Suprapubic skin (tissue), 4 donors: Measurements from ENCODE around the gene DUS3L. TPM values are rescaled to one million over a fixed set of nuclear protein-coding genes. Genes with fewer than 3 reads are reported as not detected.

Experiments
- DNase-seq, 2 donors: peaks; one replicate each; pipeline ENCODE4 v3.0.0-alpha.2; 2019; ENCODE audit warnings: low spot score in 2 of 2
- H3K27ac ChIP-seq: fragments of 200-600 bp; sonication (generic); one replicate; pipeline ENCODE4 v1.5.1; 2019
- H3K27me3 ChIP-seq: fragments of 200-600 bp; sonication (generic); one replicate; pipeline ENCODE4 v1.5.1; 2019
- H3K36me3 ChIP-seq: fragments of 200-600 bp; sonication (generic); one replicate; pipeline ENCODE4 v1.5.1; 2019
- H3K4me1 ChIP-seq: fragments of 200-600 bp; sonication (generic); one replicate; pipeline ENCODE4 v1.5.1; 2019
- H3K4me3 ChIP-seq: fragments of 200-600 bp; sonication (generic); one replicate; pipeline ENCODE4 v1.5.1; 2019; ENCODE audit warnings: mild to moderate bottlenecking
- H3K9me3 ChIP-seq: fragments of 200-600 bp; sonication (generic); one replicate; pipeline ENCODE4 v1.5.1; 2019
- EP300 ChIP-seq: sonication (generic); formaldehyde crosslinking; IDR thresholded peaks from one replicate; pipeline ENCODE4 v1.6.1; 2017; ENCODE audit warnings: antibody characterized with exemption
- POLR2A ChIP-seq, 2 donors: fragments of 450-650 bp; IDR thresholded peaks; one replicate each; pipeline ENCODE4 v1.6.1; 2017; ENCODE audit warnings: antibody characterized with exemption in 2 of 2, mild to moderate bottlenecking in 2 of 2, moderate library complexity in 2 of 2
- POLR2AphosphoS5 ChIP-seq, 3 donors: sonication (generic); formaldehyde crosslinking; IDR thresholded peaks; one replicate each; pipeline ENCODE4 v1.6.1; 2017; ENCODE audit warnings: antibody characterized with exemption in 3 of 3
- WGBS: methylation state at CpG from one replicate; pipeline ENCODE4 v1.1.5; 2018; 5-methylcytosine and 5-hydroxymethylcytosine counted together
- total RNA-seq, 4 donors: library from RNA; depleted of rRNA; stranded (reverse); fragments of >200 nt; gene quantifications; one replicate each; pipeline ENCODE4 v1.1.0, GENCODE V29; 2016
- TF ChIP-seq, protein P1 (sequence below), 2 donors: fragments of 200-600 bp in 1 of 2; fragments of 450-650 bp in 1 of 2; sonication (generic) in 1 of 2; IDR thresholded peaks; one replicate each; pipeline ENCODE4 v1.5.1; 2016 to 2019; ENCODE audit warnings: antibody characterized with exemption in 2 of 2, mild to moderate bottlenecking in 1 of 2, moderate library complexity in 1 of 2

The DUS3L gene
- total RNA-seq, 4 donors from 2014 or later, result 28.8 to 58.5 (median 43.8) TPM

DNA sequence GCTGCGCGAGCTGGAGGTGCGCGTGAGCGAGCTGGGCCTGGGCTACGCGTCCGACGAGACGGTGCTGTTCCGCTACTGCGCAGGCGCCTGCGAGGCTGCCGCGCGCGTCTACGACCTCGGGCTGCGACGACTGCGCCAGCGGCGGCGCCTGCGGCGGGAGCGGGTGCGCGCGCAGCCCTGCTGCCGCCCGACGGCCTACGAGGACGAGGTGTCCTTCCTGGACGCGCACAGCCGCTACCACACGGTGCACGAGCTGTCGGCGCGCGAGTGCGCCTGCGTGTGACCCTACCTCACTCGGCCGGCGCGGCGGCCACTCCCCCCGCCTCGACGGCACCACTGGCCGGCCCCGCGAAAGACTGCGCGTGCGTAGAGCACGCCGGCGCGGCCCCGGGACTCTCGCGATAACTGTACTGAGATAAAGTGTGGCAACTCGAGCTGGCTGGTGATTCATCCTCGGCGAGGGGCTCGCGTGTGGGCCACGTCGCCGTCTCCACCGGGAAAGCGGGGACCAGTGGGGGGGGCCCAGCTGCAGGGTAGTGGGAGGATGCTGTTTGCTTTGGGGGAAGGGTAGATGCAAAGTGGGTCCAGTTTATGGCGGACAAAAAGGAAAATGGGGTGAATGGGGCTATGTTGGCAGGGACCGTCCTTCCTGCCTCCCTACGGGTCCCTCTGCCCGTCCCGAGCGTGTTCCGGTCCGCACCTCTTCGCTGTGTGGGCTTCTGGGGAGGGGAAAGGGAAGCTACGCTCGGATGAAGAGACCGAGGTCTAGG, 37.1 kb upstream of the DUS3L start:
- TF ChIP-seq EP300, result no peak
- peak in 1 of 3 donors; percentile 17 for TF ChIP-seq POLR2AphosphoS5 (IDR thresholded peaks at IDR 0.05)
- TF ChIP-seq, protein P1, sequence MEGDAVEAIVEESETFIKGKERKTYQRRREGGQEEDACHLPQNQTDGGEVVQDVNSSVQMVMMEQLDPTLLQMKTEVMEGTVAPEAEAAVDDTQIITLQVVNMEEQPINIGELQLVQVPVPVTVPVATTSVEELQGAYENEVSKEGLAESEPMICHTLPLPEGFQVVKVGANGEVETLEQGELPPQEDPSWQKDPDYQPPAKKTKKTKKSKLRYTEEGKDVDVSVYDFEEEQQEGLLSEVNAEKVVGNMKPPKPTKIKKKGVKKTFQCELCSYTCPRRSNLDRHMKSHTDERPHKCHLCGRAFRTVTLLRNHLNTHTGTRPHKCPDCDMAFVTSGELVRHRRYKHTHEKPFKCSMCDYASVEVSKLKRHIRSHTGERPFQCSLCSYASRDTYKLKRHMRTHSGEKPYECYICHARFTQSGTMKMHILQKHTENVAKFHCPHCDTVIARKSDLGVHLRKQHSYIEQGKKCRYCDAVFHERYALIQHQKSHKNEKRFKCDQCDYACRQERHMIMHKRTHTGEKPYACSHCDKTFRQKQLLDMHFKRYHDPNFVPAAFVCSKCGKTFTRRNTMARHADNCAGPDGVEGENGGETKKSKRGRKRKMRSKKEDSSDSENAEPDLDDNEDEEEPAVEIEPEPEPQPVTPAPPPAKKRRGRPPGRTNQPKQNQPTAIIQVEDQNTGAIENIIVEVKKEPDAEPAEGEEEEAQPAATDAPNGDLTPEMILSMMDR (IDR thresholded peaks at IDR 0.05), result no peak
- peak; percentile 49 to 79 for TF ChIP-seq POLR2A (IDR thresholded peaks at IDR 0.05)
- Histone ChIP-seq H3K36me3 (no peaks in the 10 kb centered on the region), H3K4me3 (peak overlapping the region; percentile 54), H3K4me1 (peaks cover 35% of the 10 kb centered on the region), H3K27me3 (peaks cover 5% of the 10 kb centered on the region), H3K9me3 (no peaks in the 10 kb centered on the region), H3K27ac (peak overlapping the region; percentile 81)
- 10% methylated on average over 21 of the region's 91 CpGs for WGBS
- peak; percentile 91 to 93 for DNase-seq

DNA sequence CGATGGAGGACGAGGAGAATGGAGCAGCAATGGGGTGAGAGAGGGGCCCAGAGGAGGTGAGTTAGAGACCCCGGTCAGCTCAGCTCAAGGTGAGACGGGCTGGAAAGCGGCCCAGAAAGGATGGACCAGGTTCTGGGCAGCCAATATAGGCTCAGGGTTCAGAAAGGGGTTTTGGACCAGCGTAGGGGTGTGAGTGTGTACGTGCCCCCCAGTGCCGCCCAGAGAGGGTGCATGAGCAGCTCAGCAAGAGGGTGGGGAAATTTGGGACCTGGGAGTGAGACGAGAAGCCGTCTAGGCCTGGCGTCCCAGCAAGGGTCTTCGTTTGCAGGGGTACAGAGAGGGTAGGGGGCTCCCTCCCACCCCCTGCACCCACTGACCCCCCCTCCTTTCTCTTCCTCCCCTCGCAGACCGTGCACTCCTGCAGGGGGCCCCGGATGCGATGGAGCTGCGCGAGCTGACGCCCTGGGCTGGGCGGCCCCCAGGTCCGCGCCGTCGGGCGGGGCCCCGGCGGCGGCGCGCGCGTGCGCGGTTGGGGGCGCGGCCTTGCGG, 36.5 kb upstream of the DUS3L start:
- H3K4me1 ChIP-seq, result peaks cover 35% of the 10 kb centered on the region
- DNase-seq, result no peak
- no peaks in the 10 kb centered on the region for H3K9me3 ChIP-seq
- peak overlapping the region; percentile 81 for H3K27ac ChIP-seq
- no peaks in the 10 kb centered on the region for H3K36me3 ChIP-seq
- TF ChIP-seq, protein P1 (IDR thresholded peaks at IDR 0.05), result no peak
- TF ChIP-seq EP300, result no peak
- TF ChIP-seq POLR2A (IDR thresholded peaks at IDR 0.05), result no peak
- TF ChIP-seq POLR2AphosphoS5 (IDR thresholded peaks at IDR 0.05), result no peak
- WGBS, result 43% methylated on average over 12 of the region's 37 CpGs
- peaks cover 5% of the 10 kb centered on the region for H3K27me3 ChIP-seq
- H3K4me3 ChIP-seq, result peak overlapping the region; percentile 54

DNA sequence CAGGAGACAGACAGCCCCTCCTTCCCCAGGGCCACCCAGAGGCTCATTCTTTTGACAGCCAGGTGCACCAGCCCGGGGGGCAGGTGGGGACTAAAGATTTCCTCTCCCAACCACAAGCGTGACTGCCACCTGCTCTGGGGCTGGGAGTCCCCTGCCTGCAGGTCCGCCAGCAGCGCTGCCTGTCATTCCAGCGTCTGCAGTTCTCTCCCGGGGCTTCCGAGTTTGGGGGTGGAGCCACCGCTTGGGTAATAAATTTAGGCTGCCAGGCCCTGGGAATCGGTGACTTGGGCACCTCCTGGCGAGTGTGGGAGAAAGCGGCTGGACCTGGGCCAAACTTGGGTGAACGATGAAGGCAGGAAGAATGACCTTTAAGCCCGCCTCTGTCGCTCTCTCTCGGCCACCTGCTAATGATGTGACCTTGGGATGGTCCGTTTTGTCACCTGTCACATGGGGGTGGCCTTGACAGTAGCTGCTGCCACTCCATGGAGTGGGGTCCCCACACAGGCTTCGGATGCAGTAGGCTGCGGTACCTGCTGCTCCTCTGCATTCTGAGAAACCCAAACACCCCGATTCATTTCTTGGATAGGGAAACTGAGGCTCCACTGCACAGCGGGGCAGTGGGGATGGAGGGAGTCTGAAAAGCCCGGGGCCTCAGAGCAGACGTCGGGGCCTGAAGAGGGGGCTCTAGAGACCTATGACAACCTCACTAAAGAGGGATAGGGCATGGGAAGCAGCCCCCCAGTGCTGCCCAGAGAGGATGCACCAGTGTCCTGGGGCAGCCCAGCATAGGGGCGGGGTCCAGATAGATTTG, 35.8 kb upstream of the DUS3L start:
- no peaks in the 10 kb centered on the region for H3K36me3 ChIP-seq
- no peak overlapping the region for H3K27ac ChIP-seq
- H3K4me3 ChIP-seq, result peak overlapping the region; percentile 54
- H3K4me1 ChIP-seq, result peaks cover 35% of the 10 kb centered on the region
- peaks cover 5% of the 10 kb centered on the region for H3K27me3 ChIP-seq
- no peaks in the 10 kb centered on the region for H3K9me3 ChIP-seq
- 19% methylated on average over 17 of the region's 24 CpGs for WGBS
- TF ChIP-seq POLR2A (IDR thresholded peaks at IDR 0.05) (no peak), POLR2AphosphoS5 (IDR thresholded peaks at IDR 0.05) (no peak), EP300 (no peak)
- TF ChIP-seq, protein P1 (IDR thresholded peaks at IDR 0.05), result peak in 1 of 2 donors; percentile 20
- peak in 1 of 2 donors; percentile 80 for DNase-seq

DNA sequence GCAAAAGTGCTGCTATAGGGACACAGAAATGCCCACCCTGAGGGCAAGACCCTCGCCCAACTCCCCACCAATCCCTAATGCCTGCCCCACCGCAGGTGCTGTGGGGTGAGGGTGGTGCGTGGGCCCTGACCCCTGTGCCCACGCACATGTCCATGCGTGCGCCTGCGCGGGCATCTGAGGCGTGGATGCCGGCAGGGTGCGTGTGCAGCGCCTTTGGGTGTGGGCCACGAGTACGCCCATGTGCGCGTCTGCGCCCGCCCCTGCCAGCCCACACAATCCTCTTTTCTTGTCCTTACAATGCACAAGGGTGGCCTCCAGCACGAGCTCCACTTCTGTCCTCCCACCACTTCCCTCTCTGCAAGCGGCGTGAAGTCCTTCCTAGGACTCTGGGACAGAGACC, 34.2 kb upstream of the DUS3L start:
- H3K4me1 ChIP-seq, result peaks cover 35% of the 10 kb centered on the region
- 48% methylated on average over 8 of the region's 21 CpGs for WGBS
- peaks cover 5% of the 10 kb centered on the region for H3K27me3 ChIP-seq
- H3K36me3 ChIP-seq, result no peaks in the 10 kb centered on the region
- no peak for DNase-seq
- no peak overlapping the region for H3K4me3 ChIP-seq
- TF ChIP-seq, protein P1 (IDR thresholded peaks at IDR 0.05), result no peak
- TF ChIP-seq POLR2AphosphoS5 (IDR thresholded peaks at IDR 0.05) (no peak), POLR2A (IDR thresholded peaks at IDR 0.05) (no peak), EP300 (no peak)
- peak overlapping the region; percentile 30 for H3K27ac ChIP-seq
- no peaks in the 10 kb centered on the region for H3K9me3 ChIP-seq

DNA sequence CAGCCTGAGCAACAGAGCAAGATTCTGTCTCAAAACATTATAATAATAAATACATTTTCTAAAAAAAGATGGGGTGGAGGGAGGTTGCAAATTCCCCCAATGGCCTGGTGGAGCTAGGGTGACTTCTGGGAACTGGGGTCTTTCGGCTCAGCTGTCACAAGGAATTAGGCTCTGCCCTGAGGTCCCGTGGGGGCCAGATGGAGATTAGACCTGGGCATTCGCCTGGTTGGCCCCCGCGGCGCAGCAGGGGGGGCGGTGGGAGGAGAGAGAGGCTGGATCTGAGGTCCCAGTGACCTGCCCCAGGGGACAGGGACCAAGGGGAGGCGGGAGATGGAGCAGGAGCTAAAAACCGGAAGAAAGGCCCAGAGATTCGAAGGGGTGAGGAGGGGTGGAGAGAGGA, 33.8 kb upstream of the DUS3L start:
- TF ChIP-seq POLR2AphosphoS5 (IDR thresholded peaks at IDR 0.05) (no peak), POLR2A (IDR thresholded peaks at IDR 0.05) (no peak)
- TF ChIP-seq, protein P1 (IDR thresholded peaks at IDR 0.05), result no peak
- Histone ChIP-seq H3K27me3 (peaks cover 5% of the 10 kb centered on the region), H3K9me3 (no peaks in the 10 kb centered on the region), H3K27ac (no peak overlapping the region), H3K36me3 (no peaks in the 10 kb centered on the region), H3K4me3 (no peak overlapping the region), H3K4me1 (peaks cover 34% of the 10 kb centered on the region)
- DNase-seq, result no peak
- 77% methylated on average over 10 of the region's 10 CpGs for WGBS
